Stimulated activated naive CD4-positive, alpha-beta T cell (primary cell): ENCODE measurements around the gene ZNF189.
"Not testable (repeated sequence)": the region's sequence is repeated elsewhere in the genome, so short reads cannot be mapped to it uniquely, and the experiment has no call there.

Experiments used
- DNase-seq, 6 experiments: peaks; one replicate each; lab custom pipeline; 2025; lab: John Stamatoyannopoulos, UW

Gene ZNF189

GRCh38 chr9:101380295-101380694, 18.4 kb upstream of the ZNF189 start:
- DNase-seq, result no peak

- no peak for DNase-seq
Measured at GRCh38 chr9:101381118-101381517, 17.5 kb upstream of the ZNF189 start.

GRCh38 chr9:101381833-101382342, 16.8 kb upstream of the ZNF189 start:
- DNase-seq, result no peak

GRCh38 chr9:101383361-101383760, 15.3 kb upstream of the ZNF189 start:
- DNase-seq, result no peak

- DNase-seq, result not testable (repeated sequence)
Measured at GRCh38 chr9:101384873-101385536, 13.6 kb upstream of the ZNF189 start, which contains the start of gene BAAT. BAAT (minus strand) TSS chr9:101385006; CDS start chr9:101371404, 13,602 bp downstream.

GRCh38 chr9:101387871-101388506, 10.7 kb upstream of the ZNF189 start:
- DNase-seq, result peak in 1 of 6 experiments; percentile 8

- no peak for DNase-seq
Measured at GRCh38 chr9:101388507-101388993, 10.1 kb upstream of the ZNF189 start.

- no peak for DNase-seq
Measured at GRCh38 chr9:101393135-101393534, 5.5 kb upstream of the ZNF189 start.

- DNase-seq, result no peak
Measured at GRCh38 chr9:101394687-101395086, 4.0 kb upstream of the ZNF189 start.

- DNase-seq, result no peak
Measured at GRCh38 chr9:101397746-101398067, 944 bp upstream of the ZNF189 start.

- peak in 2 of 6 experiments; percentile 15 to 24 for DNase-seq
Measured at GRCh38 chr9:101398930-101399642, 435 bp downstream of the ZNF189 start.

- DNase-seq, result no peak
Measured at GRCh38 chr9:101399643-101399970, 956 bp downstream of the ZNF189 start.

- DNase-seq, result no peak
Measured at GRCh38 chr9:101400120-101400519, 1.5 kb downstream of the ZNF189 start.

- no peak for DNase-seq
Measured at GRCh38 chr9:101403516-101404285, 5.0 kb downstream of the ZNF189 start.

GRCh38 chr9:101408374-101409078, 9.9 kb downstream of the ZNF189 start:
- peak in 1 of 6 experiments; percentile 1 for DNase-seq

GRCh38 chr9:101409079-101409477, 10.4 kb downstream of the ZNF189 start:
- no peak for DNase-seq

- DNase-seq, result no peak
Measured at GRCh38 chr9:101414839-101415238, 16.2 kb downstream of the ZNF189 start.

GRCh38 chr9:101415578-101415977, 16.9 kb downstream of the ZNF189 start:
- DNase-seq, result no peak

GRCh38 chr9:101417389-101417788, 18.7 kb downstream of the ZNF189 start:
- no peak for DNase-seq

GRCh38 chr9:101417977-101418376, 19.3 kb downstream of the ZNF189 start:
- DNase-seq, result no peak
